CD4-positive, alpha-beta T cell treated with Interleukin-4 for 1 hour (primary cell): ENCODE results near the gene SCARF1.
A peak's percentile ranks its signal among the peaks of the same experiment; 100 is the strongest.

Experiments
- DNase-seq, 2 donors: peaks; one replicate each; pipeline ENCODE4 v3.0.0-alpha.2; 2020 to 2022

The SCARF1 gene

DNA sequence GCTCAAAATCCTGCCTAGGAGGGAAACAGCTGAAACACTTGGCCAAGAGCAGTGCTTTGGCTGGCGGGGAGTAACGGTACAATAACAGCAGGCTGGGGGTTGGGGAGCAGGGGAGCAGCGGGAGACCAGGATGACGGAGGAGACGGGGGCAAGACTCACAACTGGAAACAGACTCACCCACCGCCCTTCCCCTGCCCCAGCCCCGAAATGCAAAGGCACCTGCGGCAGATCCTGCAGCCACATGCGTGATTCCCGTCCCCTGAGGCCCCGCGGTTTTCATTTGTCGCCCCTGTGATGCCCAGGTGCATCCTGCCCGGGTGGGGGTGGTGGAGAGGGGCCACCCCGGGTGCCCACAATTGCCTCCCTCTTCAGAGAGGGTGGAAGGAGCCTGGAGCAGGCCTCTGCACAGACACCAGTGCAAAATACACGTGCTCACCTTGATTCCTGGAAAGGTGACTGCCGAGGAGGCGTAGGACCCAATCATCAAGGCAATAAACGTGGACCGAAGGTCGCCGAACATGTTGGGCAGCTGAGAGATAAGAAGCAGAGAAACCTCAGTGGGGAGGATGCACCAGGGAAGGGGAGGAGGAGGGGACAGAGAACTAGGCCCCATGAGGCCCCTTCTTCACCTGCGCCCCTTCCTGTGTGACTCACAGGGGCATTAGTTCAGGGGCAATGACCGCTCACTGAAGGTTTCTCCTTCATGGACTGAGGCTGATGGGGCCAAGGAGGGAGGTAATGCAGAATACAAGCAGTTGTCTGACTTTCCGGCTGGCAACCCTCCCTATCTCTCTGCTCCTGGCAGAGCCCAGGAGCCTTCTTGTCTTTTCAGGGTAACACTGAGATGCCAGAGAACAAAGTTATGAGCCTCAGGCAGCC is 52.5 kb downstream of the SCARF1 start:
- peak in 1 of 2 donors; percentile 77 for DNase-seq

DNA sequence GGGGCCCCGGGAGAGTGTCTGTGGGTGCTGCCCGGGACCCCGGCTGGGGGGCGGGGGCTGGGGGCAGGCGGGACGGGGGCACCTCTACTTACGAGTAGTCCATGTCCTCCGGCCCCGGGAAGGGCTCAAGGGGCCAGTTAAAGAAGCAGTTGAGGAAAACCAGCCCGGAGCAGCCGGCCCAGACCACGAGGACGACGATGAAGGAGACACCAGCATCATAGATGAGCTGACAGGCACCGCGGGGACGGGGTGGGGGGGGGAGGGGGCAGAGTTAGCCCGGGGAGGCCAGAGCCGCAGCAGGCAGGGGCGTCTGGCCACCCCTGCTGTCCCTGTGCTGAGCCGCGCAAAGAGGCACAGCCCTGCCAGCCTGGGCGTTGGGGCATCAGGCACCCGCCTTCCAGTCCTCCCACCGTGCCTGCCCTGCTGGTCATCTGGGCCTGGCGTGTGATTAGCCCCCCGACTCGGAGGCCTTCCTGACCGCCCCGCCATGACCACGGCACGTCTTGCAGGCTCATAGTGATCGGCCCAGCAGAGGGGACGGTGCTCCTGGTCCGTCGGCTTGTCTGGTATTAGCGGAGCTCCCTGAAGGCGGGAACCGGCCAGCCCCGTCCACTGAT is 54.0 kb downstream of the SCARF1 start:
- no peak for DNase-seq

DNA sequence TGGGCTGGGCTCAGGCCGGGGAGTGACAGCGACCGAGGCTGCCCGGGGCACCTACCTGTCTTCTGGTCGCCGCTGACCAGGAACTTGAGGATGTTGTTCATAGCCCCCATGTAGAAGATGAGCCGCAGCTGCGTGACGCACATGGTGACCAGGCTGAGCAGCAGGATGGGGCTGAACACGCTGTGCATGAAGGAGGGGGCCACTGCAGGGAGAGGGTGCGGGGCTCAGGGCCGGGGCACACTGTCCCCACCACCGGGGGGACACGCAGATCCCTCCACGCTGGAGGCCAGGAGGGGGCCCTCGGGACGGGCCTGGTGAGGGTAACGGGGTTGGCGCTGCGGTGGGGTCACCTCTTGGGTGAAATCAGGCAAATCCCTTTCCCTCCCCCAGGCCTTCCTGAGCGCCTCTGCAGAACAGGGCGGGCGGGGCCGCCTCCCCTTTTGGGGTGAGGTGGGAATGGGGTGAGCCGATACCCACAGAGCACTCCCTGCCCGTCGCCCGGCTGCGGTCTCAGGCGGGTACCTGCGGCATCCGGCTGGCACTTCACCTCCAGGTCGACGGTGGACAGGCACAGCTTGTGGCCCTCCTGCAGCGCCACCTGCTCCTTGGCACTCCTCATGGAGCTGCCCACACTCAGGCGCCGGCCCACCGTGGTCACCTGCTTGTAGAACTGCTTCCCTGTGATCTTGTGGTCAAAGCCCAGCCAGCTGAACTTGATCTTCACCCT is 54.6 kb downstream of the SCARF1 start:
- DNase-seq: no peak

DNA sequence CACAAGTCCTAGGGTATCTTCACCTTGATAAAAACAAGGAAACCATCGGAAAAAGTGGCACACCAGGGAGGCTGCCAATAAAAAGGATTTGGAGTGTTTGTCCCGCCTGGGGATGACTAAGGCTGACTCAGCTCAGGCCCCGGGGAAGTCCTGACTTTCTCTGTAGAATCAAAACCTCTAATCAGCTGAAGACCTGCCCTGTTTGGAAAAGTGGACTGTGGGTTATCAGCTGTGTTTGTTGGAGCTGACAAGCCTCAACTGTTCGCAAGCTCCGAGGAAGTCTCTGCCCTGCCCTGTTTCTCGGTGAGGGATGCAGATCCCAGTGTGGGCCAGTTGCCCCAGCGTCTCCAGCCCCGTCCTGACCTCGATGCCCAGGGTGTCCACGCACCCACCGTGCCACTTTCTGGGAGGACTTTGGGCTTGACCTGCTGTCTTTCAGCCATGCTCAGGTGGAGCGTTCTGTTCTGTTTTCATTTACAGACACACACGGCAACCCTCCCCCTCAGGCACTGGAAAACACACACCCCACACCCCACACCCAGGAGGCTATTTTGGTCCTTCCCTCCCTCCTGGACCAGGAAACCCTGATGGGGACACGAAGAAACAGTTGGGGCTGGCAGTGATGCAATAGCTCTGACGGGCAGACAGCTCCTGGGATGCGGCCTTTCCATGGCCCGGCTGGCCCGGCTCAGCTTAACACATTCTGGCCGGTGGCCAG is 55.3 kb downstream of the SCARF1 start:
- DNase-seq: peak in 1 of 2 donors; percentile 72

DNA sequence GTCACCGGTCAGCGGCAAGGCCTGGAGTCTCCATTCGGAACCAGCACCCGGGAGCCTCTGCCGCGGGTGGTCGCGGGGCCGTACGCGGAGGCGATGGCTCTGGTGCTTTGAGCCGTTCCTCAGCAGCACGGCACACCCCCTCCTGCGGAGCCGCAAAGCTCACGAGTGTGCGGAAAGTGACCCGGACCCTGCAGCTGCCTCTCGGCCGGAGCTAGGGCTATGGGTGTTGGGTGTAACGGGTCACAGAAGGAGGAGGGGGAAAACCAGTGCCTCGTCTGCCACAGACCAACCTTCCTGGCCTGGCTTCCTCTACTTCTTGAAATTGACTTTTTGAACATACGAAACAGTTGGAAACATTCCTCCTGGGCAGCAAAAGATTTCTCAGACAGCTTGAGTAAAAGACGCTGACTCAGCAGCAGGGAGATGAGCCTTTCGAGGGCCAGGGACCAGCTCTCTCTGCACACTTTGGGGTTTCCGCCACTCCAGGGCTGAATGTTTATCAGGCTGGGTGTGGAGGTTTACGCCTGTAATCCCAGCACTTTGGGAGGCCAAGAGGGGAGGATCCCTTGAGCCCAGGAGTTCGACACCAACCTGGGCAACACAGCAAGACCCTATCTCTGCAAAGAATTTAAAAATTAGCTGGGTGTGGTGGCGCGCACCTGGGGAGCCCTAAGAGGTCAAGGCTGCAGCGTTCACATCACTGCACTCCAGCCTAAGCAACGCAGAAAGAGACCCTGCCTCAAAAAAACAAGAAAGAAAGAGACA is 56.5 kb downstream of the SCARF1 start:
- DNase-seq: peak in 1 of 2 donors; percentile 75

DNA sequence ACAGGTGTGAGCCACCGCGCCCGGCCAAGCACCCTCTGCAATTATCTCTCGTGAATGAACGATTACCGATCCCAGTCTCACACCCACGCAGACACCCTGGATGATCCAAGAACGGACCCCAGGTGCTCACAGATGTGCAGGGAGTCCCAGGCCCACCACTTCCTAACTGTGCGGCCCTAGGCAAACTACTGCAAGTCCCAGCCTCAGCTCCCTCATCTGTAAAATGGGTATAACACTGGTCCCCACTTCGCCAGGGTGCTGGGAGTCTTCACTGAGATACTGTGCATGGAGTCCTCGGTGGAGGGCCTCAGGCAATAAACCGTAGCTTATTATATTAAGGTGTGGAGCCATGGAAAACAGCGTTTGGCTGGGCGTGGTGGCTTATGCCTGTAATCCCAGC is 61.4 kb downstream of the SCARF1 start:
- DNase-seq: no peak
